ENCODE measurements around the gene MC2R. TPM values are rescaled to one million over a fixed set of nuclear protein-coding genes. Genes with fewer than 3 reads are reported as not detected.

The MC2R gene
- total RNA-seq, 2 experiments from 2014 or later: not detected

DNA sequence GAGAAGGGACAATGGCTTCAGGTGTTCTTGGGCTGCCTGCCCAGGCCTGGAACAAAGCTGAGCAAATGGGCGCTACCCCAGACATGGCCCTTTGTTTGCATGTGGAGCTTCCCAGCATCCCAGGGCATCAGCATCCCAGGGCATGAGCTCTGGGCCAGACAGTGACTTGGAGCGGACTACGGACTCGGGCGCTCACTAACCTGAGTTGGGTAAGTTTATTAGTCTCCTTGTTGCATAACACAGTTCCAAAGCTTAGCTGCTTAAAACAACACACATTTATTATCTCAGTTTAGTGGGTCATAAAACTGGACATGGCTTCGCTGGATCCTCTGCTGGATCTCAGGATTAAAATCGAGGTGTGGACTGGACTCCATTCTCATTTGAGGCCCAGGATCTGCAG, 35.8 kb downstream of the MC2R start:
- TF ChIP-seq, protein P1, sequence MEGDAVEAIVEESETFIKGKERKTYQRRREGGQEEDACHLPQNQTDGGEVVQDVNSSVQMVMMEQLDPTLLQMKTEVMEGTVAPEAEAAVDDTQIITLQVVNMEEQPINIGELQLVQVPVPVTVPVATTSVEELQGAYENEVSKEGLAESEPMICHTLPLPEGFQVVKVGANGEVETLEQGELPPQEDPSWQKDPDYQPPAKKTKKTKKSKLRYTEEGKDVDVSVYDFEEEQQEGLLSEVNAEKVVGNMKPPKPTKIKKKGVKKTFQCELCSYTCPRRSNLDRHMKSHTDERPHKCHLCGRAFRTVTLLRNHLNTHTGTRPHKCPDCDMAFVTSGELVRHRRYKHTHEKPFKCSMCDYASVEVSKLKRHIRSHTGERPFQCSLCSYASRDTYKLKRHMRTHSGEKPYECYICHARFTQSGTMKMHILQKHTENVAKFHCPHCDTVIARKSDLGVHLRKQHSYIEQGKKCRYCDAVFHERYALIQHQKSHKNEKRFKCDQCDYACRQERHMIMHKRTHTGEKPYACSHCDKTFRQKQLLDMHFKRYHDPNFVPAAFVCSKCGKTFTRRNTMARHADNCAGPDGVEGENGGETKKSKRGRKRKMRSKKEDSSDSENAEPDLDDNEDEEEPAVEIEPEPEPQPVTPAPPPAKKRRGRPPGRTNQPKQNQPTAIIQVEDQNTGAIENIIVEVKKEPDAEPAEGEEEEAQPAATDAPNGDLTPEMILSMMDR (IDR thresholded peaks at IDR 0.05): no peak
- H3K27me3 Mint-ChIP-seq: no peaks in the 10 kb centered on the region
- no peaks in the 10 kb centered on the region for H3K36me3 Mint-ChIP-seq (ENCODE audit: low read depth)
- no peak overlapping the region for H3K27ac Mint-ChIP-seq
- ATAC-seq (no peak), DNase-seq (no peak)
- H3K4me1 Mint-ChIP-seq (ENCODE audit: low read depth): no peaks in the 10 kb centered on the region
- ChIA-PET POLR2A (interaction anchor here (0.8 kb wide), 1 partner anchor 51 kb away, joined by 3 read pairs; no protein-coding TSS in a partner anchor), CTCF (no interaction called here)
- H3K9me3 Mint-ChIP-seq: no peaks in the 10 kb centered on the region
- intact Hi-C loops (cut with micrococcal nuclease): no loop called here
- no peak overlapping the region for H3K4me3 Mint-ChIP-seq

DNA sequence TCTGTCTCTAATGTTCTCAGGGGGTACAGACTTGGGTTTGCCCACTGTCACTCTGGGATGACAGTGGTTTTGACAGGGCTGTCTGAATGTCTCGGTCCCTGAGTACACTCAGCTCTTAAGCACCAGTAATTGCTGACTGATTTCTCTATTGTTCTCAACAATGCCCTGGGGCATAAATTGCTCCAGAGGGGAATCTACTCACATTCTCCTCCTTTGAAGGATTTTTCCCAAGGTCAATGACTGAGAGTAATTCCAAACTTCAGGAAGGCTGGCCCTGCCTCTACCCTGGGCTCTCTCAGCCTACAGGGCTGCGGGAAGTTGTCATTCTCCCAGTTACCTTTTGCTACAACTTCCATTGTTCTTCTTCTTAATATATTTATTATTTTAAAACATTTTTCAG, 36.5 kb downstream of the MC2R start:
- intact Hi-C loops (cut with micrococcal nuclease): no loop called here
- TF ChIP-seq, protein P1 (IDR thresholded peaks at IDR 0.05): no peak
- H3K36me3 Mint-ChIP-seq (ENCODE audit: low read depth): no peaks in the 10 kb centered on the region
- no peaks in the 10 kb centered on the region for H3K4me1 Mint-ChIP-seq (ENCODE audit: low read depth)
- POLR2A ChIA-PET: interaction anchor here (0.8 kb wide), 1 partner anchor 50 kb away, joined by 3 read pairs; no protein-coding TSS in a partner anchor
- H3K4me3 Mint-ChIP-seq: no peak overlapping the region
- CTCF ChIA-PET: no interaction called here
- no peak overlapping the region for H3K27ac Mint-ChIP-seq
- DNase-seq: no peak
- H3K27me3 Mint-ChIP-seq: no peaks in the 10 kb centered on the region
- no peak for ATAC-seq
- no peaks in the 10 kb centered on the region for H3K9me3 Mint-ChIP-seq

DNA sequence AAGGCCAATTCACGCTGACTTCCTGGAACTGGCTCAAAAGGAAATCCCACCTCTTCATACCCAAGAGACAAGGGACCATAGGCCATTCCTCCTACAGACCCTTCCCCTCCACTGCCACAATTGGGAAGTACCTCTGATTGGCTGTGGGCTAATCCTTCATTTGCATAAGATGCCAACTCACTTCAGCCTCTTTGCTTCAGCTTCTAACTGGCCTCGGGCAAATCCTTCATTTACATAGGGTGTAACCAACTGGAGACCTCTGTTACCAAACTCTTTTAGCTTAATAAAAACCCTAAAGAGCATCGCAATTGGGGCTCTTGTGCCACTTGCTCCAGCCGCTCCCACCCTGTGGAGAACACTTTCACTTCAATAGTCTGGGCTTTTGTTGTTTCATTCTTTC, 38.2 kb downstream of the MC2R start:
- no peak for DNase-seq
- H3K27ac Mint-ChIP-seq: no peak overlapping the region
- no peaks in the 10 kb centered on the region for H3K9me3 Mint-ChIP-seq
- TF ChIP-seq, protein P1 (IDR thresholded peaks at IDR 0.05): no peak
- intact Hi-C loops (cut with micrococcal nuclease): no loop called here
- ChIA-PET CTCF (no interaction called here), POLR2A (no interaction called here)
- peaks cover 2% of the 10 kb centered on the region for H3K27me3 Mint-ChIP-seq
- H3K36me3 Mint-ChIP-seq (ENCODE audit: low read depth): no peaks in the 10 kb centered on the region
- ATAC-seq: no peak
- no peak overlapping the region for H3K4me3 Mint-ChIP-seq
- H3K4me1 Mint-ChIP-seq (ENCODE audit: low read depth): no peaks in the 10 kb centered on the region

DNA sequence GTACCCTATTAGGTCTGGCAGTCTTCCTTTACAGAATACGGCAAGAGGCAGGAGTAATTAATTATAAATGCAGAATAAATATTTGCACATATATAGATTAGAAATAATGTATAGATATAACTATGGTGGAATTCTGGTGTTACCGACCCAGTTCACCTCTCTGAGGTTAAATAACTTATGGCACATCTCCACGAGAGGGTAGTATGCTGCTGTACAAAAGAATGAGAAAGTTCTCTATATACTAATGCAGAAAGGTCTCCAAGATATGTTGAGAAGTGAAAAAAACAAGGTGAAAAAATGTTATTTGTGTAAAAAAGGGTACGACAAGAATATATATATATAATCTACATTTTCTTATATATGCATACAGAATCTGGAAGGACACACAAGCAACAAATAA, 40.8 kb downstream of the MC2R start:
- no peak for ATAC-seq
- Mint-ChIP-seq H3K4me3 (no peak overlapping the region), H3K4me1 (ENCODE audit: low read depth) (no peaks in the 10 kb centered on the region), H3K27me3 (peaks cover 12% of the 10 kb centered on the region), H3K36me3 (ENCODE audit: low read depth) (no peaks in the 10 kb centered on the region), H3K9me3 (no peaks in the 10 kb centered on the region), H3K27ac (no peak overlapping the region)
- intact Hi-C loops (cut with micrococcal nuclease): no loop called here
- DNase-seq: no peak
- ChIA-PET CTCF (no interaction called here), POLR2A (no interaction called here)
- TF ChIP-seq, protein P1 (IDR thresholded peaks at IDR 0.05): no peak

DNA sequence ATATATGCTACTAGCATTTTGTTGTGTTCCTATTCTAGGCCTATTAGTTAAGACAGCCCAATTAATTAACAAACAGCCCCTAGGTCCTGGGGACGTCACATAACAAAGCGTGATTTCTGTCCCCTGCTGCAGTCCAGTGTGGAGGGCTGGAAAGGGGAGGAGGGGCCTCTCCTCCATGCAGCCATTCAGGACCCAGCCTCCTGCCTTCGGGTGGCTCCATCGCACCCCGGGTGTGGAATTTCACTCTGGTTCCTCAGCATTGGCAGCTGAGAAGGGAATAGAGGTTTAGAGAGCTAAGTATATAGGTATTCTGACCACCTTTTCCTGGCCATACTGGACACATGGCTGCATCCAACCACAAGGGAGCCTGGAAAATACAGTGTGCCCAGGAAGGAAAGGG, 42.4 kb downstream of the MC2R start:
- Mint-ChIP-seq H3K9me3 (no peaks in the 10 kb centered on the region), H3K27me3 (peaks cover 22% of the 10 kb centered on the region), H3K36me3 (ENCODE audit: low read depth) (no peaks in the 10 kb centered on the region), H3K4me3 (no peak overlapping the region), H3K4me1 (ENCODE audit: low read depth) (no peaks in the 10 kb centered on the region), H3K27ac (no peak overlapping the region)
- POLR2A ChIA-PET: no interaction called here
- DNase-seq (no peak), ATAC-seq (no peak)
- TF ChIP-seq, protein P1 (IDR thresholded peaks at IDR 0.05): no peak
- CTCF ChIA-PET: interaction anchor here (1.0 kb wide), 1 partner anchor 49 kb away, joined by 3 read pairs; the partner anchor contains the start of gene MC5R
- intact Hi-C loops (cut with micrococcal nuclease): no loop called here

All from activated CD8-positive, alpha-beta T cell treated with anti-CD3 and anti-CD28 coated beads for 36 hours (primary cell).